ENCODE measurements around the gene EIF3I. TPM values are rescaled to one million over a fixed set of nuclear protein-coding genes. Genes with fewer than 3 reads are reported as not detected.

Gene EIF3I
- total RNA-seq, 1 experiment from 2014 or later: 486 TPM

GRCh38 chr1:32197074-32197473 lies 25.1 kb upstream of the EIF3I start:
- in situ Hi-C loops (cut with HindIII; ENCODE audit: low sequenced_read_pairs): no loop called here

GRCh38 chr1:32197837-32198236 lies 24.4 kb upstream of the EIF3I start:
- DNase-seq (ENCODE audit: low spot score): no peak
- in situ Hi-C loops (cut with HindIII; ENCODE audit: low sequenced_read_pairs): no loop called here

More at GRCh38 chr1:32197074-32197473, 25.1 kb upstream of the EIF3I start:
- DNase-seq (ENCODE audit: low spot score): no peak

GRCh38 chr1:32198237-32199042 lies 23.8 kb upstream of the EIF3I start:
- in situ Hi-C loops (cut with HindIII; ENCODE audit: low sequenced_read_pairs): no loop called here
- DNase-seq (ENCODE audit: low spot score): no peak

GRCh38 chr1:32199043-32199716 lies 23.0 kb upstream of the EIF3I start:
- in situ Hi-C loops (cut with HindIII; ENCODE audit: low sequenced_read_pairs): no loop called here
- no peak for DNase-seq (ENCODE audit: low spot score)

- in situ Hi-C loops (cut with HindIII; ENCODE audit: low sequenced_read_pairs): no loop called here
- DNase-seq (ENCODE audit: low spot score): peak; percentile 95
Measured at GRCh38 chr1:32199717-32200072, 22.5 kb upstream of the EIF3I start.

- in situ Hi-C loops (cut with HindIII; ENCODE audit: low sequenced_read_pairs): no loop called here
- peak; percentile 86 for DNase-seq (ENCODE audit: low spot score)
Measured at GRCh38 chr1:32200226-32201010, 21.8 kb upstream of the EIF3I start, which contains the start of gene CCDC28B. Gene CCDC28B, plus strand, starts transcription at chr1:32200595. Its CDS starts 1,341 bp downstream, at chr1:32201936.

- DNase-seq (ENCODE audit: low spot score): peak; percentile 68
Measured at GRCh38 chr1:32201011-32201855, 21.0 kb upstream of the EIF3I start.

GRCh38 chr1:32204943-32205361 lies 17.3 kb upstream of the EIF3I start:
- in situ Hi-C loops (cut with HindIII; ENCODE audit: low sequenced_read_pairs): no loop called here
- DNase-seq (ENCODE audit: low spot score): no peak

More at GRCh38 chr1:32201011-32201855, 21.0 kb upstream of the EIF3I start:
- in situ Hi-C loops (cut with HindIII; ENCODE audit: low sequenced_read_pairs): no loop called here

- peak; percentile 90 for DNase-seq (ENCODE audit: low spot score)
- in situ Hi-C loops (cut with HindIII; ENCODE audit: low sequenced_read_pairs): no loop called here
Measured at GRCh38 chr1:32205401-32206370, 16.5 kb upstream of the EIF3I start, which contains the start of gene IQCC. Gene IQCC, plus strand, starts transcription at chr1:32205671. Its CDS starts 11 bp downstream, at chr1:32205682.

- in situ Hi-C loops (cut with HindIII; ENCODE audit: low sequenced_read_pairs): no loop called here
- DNase-seq (ENCODE audit: low spot score): no peak
Measured at GRCh38 chr1:32208469-32208868, 13.7 kb upstream of the EIF3I start.

GRCh38 chr1:32208891-32209328 lies 13.3 kb upstream of the EIF3I start, which contains the start of gene DCDC2B:
Gene DCDC2B, plus strand, starts transcription at chr1:32209089. Its CDS starts 5 bp downstream, at chr1:32209094.
- in situ Hi-C loops (cut with HindIII; ENCODE audit: low sequenced_read_pairs): no loop called here
- peak; percentile 61 for DNase-seq (ENCODE audit: low spot score)

- DNase-seq (ENCODE audit: low spot score): peak; percentile 50
- in situ Hi-C loops (cut with HindIII; ENCODE audit: low sequenced_read_pairs): no loop called here
Measured at GRCh38 chr1:32215629-32216480, 6.4 kb upstream of the EIF3I start.

GRCh38 chr1:32216566-32216965 lies 5.6 kb upstream of the EIF3I start:
- in situ Hi-C loops (cut with HindIII; ENCODE audit: low sequenced_read_pairs): no loop called here

GRCh38 chr1:32219022-32219421 lies 3.2 kb upstream of the EIF3I start:
- in situ Hi-C loops (cut with HindIII; ENCODE audit: low sequenced_read_pairs): no loop called here
- DNase-seq (ENCODE audit: low spot score): no peak

More at GRCh38 chr1:32216566-32216965, 5.6 kb upstream of the EIF3I start:
- DNase-seq (ENCODE audit: low spot score): no peak

GRCh38 chr1:32220746-32221580 lies 1.2 kb upstream of the EIF3I start:
- DNase-seq (ENCODE audit: low spot score): no peak
- in situ Hi-C loops (cut with HindIII; ENCODE audit: low sequenced_read_pairs): no loop called here

GRCh38 chr1:32221581-32221979 lies 627 bp upstream of the EIF3I start:
- in situ Hi-C loops (cut with HindIII; ENCODE audit: low sequenced_read_pairs): no loop called here
- no peak for DNase-seq (ENCODE audit: low spot score)

Measured in G401 (cell line).